DND-41 (cell line): Measurements from ENCODE around the gene MAPK8IP1.
"Not testable (repeated sequence)": the region's sequence is repeated elsewhere in the genome, so short reads cannot be mapped to it uniquely, and the experiment has no call there.

ENCODE experiments used
- ATAC-seq: fragments of 200-7000 bp; cut with Tn5 transposase; 3 replicates; pipeline ENCODE4 v1.9.1; 2021; ENCODE audit warnings: low read depth; ENCODE audit not compliant: insufficient read depth
- DNase-seq: peaks from one replicate; pipeline ENCODE4 v3.0.0-alpha.2; 2020
- H2AFZ ChIP-seq: 2 replicates; pipeline ENCODE4 v1.6.0; 2012; ENCODE audit warnings: low read depth, low read length
- H3K27ac ChIP-seq: 2 replicates; pipeline ENCODE4 v1.5.1; 2012; ENCODE audit warnings: low read length, inconsistent platforms
- H3K27me3 ChIP-seq: fragments of 200-600 bp; sonication (generic); 2 replicates; pipeline ENCODE4 v1.6.0; 2012; ENCODE audit warnings: low read length, mild to moderate bottlenecking, inconsistent platforms; ENCODE audit not compliant: insufficient read depth, poor library complexity
- H3K36me3 ChIP-seq: 2 replicates; pipeline ENCODE4 v1.5.1; 2012; ENCODE audit warnings: low read length, inconsistent platforms; ENCODE audit not compliant: insufficient read depth
- H3K4me1 ChIP-seq: 2 replicates; pipeline ENCODE4 v1.5.1; 2012; ENCODE audit warnings: mild to moderate bottlenecking, low read length; ENCODE audit not compliant: insufficient read depth
- H3K4me2 ChIP-seq: 2 replicates; pipeline ENCODE4 v1.6.0; 2012; ENCODE audit warnings: mild to moderate bottlenecking, moderate library complexity, low read length, inconsistent platforms; ENCODE audit not compliant: insufficient read depth
- H3K4me3 ChIP-seq, 2 experiments: fragments of 200-600 bp in 1 of 2; shearing (Covaris generic) in 1 of 2; 2 replicates each; pipeline ENCODE4 v1.5.1; 2012 to 2016; ENCODE audit warnings: inconsistent platforms in 2 of 2, low read length in 2 of 2, mild to moderate bottlenecking in 2 of 2, low read depth in 1 of 2, moderate library complexity in 1 of 2
- H3K79me2 ChIP-seq: 2 replicates; pipeline ENCODE4 v1.6.0; 2012; ENCODE audit warnings: low read length, inconsistent platforms; ENCODE audit not compliant: insufficient read depth
- H3K9ac ChIP-seq: 2 replicates; pipeline ENCODE4 v1.6.0; 2012; ENCODE audit warnings: low read depth, mild to moderate bottlenecking, inconsistent platforms, low read length, moderate library complexity
- H3K9me3 ChIP-seq: 2 replicates; pipeline ENCODE4 v1.5.1; 2012; ENCODE audit warnings: low read length, moderate library complexity, mild to moderate bottlenecking, inconsistent platforms; ENCODE audit not compliant: insufficient read depth, severe bottlenecking
- H4K20me1 ChIP-seq: 2 replicates; pipeline ENCODE4 v1.6.0; 2012; ENCODE audit warnings: low read length; ENCODE audit not compliant: insufficient read depth
- EZH2 ChIP-seq: IDR thresholded peaks from 3 replicates; pipeline ENCODE4 v1.6.1; 2012; ENCODE audit warnings: borderline replicate concordance, low read depth, mild to moderate bottlenecking, moderate library complexity, low read length, inconsistent platforms; ENCODE audit not compliant: severe bottlenecking
- TF ChIP-seq, protein P1 (sequence below): IDR thresholded peaks from 2 replicates; pipeline ENCODE4 v1.5.1; 2012; ENCODE audit warnings: borderline replicate concordance, low read length, moderate library complexity, mild to moderate bottlenecking; ENCODE audit not compliant: poor library complexity, severe bottlenecking; ENCODE audit errors: extremely low read depth

Gene MAPK8IP1

DNA sequence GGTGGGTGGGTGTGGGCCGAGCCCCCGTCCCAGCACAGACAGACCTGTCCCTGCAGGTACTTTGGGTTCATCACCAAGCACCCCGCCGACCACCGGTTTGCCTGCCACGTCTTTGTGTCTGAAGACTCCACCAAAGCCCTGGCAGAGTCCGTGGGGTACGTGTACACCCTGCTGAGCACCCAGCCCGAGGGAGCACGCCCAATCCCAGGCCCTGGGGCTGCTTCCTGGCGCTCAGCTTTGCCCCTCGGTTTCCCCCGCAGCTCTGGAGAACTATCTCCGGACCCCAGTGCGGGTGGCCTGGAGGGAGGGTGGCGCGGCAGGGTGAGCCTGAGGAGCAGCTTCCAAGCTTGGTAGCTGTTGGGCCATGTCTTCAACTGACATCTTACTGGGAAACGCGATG lies 19.6 kb downstream of the MAPK8IP1 start:
- H3K9ac ChIP-seq, result no peak overlapping the region
- no peaks in the 10 kb centered on the region for H3K9me3 ChIP-seq
- no peak for DNase-seq
- no peaks in the 10 kb centered on the region for H3K27me3 ChIP-seq
- ATAC-seq, result no peak
- H2AFZ ChIP-seq, result no peak overlapping the region
- no peak overlapping the region for H3K4me2 ChIP-seq
- H3K27ac ChIP-seq, result no peak overlapping the region
- H4K20me1 ChIP-seq, result peaks cover 5% of the 10 kb centered on the region; the same call in 1 of the 2 replicates
- H3K4me3 ChIP-seq, result no peak overlapping the region
- H3K4me1 ChIP-seq, result no peaks in the 10 kb centered on the region
- TF ChIP-seq, protein P1, sequence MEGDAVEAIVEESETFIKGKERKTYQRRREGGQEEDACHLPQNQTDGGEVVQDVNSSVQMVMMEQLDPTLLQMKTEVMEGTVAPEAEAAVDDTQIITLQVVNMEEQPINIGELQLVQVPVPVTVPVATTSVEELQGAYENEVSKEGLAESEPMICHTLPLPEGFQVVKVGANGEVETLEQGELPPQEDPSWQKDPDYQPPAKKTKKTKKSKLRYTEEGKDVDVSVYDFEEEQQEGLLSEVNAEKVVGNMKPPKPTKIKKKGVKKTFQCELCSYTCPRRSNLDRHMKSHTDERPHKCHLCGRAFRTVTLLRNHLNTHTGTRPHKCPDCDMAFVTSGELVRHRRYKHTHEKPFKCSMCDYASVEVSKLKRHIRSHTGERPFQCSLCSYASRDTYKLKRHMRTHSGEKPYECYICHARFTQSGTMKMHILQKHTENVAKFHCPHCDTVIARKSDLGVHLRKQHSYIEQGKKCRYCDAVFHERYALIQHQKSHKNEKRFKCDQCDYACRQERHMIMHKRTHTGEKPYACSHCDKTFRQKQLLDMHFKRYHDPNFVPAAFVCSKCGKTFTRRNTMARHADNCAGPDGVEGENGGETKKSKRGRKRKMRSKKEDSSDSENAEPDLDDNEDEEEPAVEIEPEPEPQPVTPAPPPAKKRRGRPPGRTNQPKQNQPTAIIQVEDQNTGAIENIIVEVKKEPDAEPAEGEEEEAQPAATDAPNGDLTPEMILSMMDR, result no peak
- no peak for TF ChIP-seq EZH2
- H3K79me2 ChIP-seq, result no peaks in the 10 kb centered on the region
- H3K36me3 ChIP-seq, result peaks cover 10% of the 10 kb centered on the region; the same call in 1 of the 2 replicates

DNA sequence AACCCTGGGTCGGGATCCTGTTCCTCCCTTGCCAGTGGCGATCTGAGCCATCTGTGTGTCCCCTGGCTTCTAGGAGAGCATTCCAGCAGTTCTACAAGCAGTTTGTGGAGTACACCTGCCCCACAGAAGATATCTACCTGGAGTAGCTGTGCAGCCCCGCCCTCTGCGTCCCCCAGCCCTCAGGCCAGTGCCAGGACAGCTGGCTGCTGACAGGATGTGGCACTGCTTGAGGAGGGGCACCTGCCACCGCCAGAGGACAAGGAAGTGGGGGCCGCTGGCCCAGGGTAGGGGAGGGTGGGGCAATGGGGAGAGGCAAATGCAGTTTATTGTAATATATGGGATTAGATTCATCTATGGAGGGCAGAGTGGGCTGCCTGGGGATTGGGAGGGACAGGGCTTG lies 20.1 kb downstream of the MAPK8IP1 start:
- H3K9me3 ChIP-seq, H3K27me3 ChIP-seq, H3K27ac ChIP-seq, H3K79me2 ChIP-seq, DNase-seq, H2AFZ ChIP-seq, ATAC-seq, H3K9ac ChIP-seq, H3K4me1 ChIP-seq, H3K4me2 ChIP-seq, H3K4me3 ChIP-seq, H4K20me1 ChIP-seq: not testable (repeated sequence)
- peaks cover 15% of the 10 kb centered on the region for H3K36me3 ChIP-seq

DNA sequence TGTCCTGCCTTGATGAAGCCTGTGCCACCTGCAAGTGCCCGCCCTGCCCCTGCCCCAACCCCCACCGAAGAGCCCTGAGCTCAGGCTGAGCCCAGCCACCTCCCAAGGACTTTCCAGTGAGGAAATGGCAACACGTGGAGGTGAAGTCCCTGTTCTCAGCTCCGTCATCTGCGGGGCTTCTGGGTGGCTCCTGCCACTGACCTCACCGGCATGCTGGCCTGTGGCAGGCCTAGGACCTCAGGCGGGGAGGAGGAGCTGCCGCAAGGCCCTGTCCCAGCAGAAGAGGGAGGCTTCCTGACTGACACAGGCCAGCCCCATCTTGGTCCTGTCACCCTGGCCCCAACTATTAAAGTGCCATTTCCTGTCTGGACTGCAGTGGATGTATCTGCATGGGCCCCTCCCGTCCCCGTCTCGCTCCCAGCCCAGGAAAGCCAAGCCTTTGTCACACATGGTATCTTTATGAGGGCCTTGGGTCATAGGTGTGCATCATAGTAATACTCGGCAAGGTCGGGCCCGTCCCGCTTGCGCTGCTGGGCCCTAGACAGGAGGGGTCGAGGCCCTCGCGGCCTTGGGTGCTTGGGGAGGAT lies 20.7 kb downstream of the MAPK8IP1 start:
- ATAC-seq (no peak), DNase-seq (no peak)
- no peaks in the 10 kb centered on the region for H3K27me3 ChIP-seq
- no peak overlapping the region for H3K9ac ChIP-seq
- H2AFZ ChIP-seq, result no peak overlapping the region
- peaks cover 7% of the 10 kb centered on the region; the same call in 1 of the 2 replicates for H4K20me1 ChIP-seq
- H3K9me3 ChIP-seq, result no peaks in the 10 kb centered on the region
- H3K4me3 ChIP-seq, result no peak overlapping the region
- TF ChIP-seq, protein P1, result no peak
- TF ChIP-seq EZH2, result no peak
- H3K27ac ChIP-seq, result no peak overlapping the region
- H3K4me1 ChIP-seq, result no peaks in the 10 kb centered on the region
- H3K36me3 ChIP-seq, result peaks cover 21% of the 10 kb centered on the region
- no peaks in the 10 kb centered on the region for H3K79me2 ChIP-seq
- H3K4me2 ChIP-seq, result no peak overlapping the region

DNA sequence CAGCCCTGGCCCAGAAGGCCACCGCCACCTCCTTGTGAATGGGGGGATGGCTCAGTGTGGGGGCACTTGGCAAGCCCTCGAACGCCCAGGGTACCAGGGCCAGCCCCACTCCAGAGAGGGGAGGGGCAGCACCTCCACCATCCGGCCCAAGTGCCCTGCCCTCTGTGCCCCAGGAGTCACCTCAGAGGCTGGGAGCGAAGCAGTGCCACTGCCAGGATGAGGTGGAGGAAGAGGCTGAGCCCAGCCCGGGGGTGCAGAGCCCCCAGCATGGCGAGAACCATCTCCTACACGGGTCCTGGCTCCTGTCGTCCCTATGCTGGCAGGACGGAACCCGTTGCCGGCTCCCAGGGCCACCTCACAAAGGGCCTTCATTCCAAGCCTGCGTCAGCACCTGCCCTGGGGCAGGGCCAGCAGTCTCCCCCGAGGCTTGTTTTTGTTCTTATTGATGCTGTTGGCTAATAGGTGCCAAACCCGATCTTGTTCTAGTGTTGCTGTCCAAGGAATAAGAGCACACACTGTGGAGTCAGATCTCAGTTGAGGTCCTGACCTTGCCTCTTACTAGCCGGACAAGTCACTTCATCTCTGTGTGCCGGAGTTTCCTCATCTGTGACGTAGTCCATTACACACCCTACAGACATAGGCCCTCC lies 21.6 kb downstream of the MAPK8IP1 start, which contains the start of gene FREY1:
TSS of gene FREY1 (minus strand) at position 307 of the 647 bp plus-strand sequence. CDS start at position 281, 26 bp downstream.
- peaks cover 25% of the 10 kb centered on the region for H3K36me3 ChIP-seq
- DNase-seq (no peak), ATAC-seq (0 out of 3 replicates have a peak, but pooled peaks have one; percentile 4)
- no peak within 1 kb of the TSS for H2AFZ ChIP-seq
- TF ChIP-seq, protein P1, result no peak
- no peak for TF ChIP-seq EZH2
- no peaks in the 10 kb centered on the region for H3K4me1 ChIP-seq
- peaks cover 7% of the 10 kb centered on the region; the same call in 1 of the 2 replicates for H4K20me1 ChIP-seq
- H3K9ac ChIP-seq, result no peak within 1 kb of the TSS
- H3K79me2 ChIP-seq, result no peaks in the 10 kb centered on the region
- H3K4me3 ChIP-seq, result no peak within 1 kb of the TSS
- H3K27me3 ChIP-seq, result no peaks in the 10 kb centered on the region
- no peak within 1 kb of the TSS for H3K27ac ChIP-seq
- no peaks in the 10 kb centered on the region for H3K9me3 ChIP-seq
- no peak within 1 kb of the TSS for H3K4me2 ChIP-seq
